ENCODE results near the gene FAM187B.
"Not testable (repeated sequence)": the region's sequence is repeated elsewhere in the genome, so short reads cannot be mapped to it uniquely, and the experiment has no call there.

FAM187B gene

DNA sequence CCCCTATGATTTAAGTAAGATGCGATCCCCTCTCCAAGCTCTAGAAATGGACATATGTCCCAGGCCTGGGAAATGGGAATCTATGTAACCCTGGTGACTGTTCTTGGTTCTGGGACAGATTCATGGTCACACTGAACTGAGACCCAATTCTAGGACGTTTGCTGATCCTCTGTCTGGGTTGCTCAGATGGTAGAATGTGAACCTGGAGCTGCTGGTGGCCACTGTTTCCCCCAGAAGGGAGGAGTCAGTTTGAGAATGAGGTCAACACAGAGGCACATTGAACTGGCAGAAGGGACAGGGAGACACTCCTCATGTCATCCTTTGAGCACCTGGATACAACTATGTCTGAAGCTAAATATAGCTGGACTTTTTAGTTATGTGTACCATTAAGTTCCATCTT is 29.1 kb downstream of the FAM187B start:
- H3K27ac Mint-ChIP-seq, result no peak overlapping the region
- H3K36me3 Mint-ChIP-seq (ENCODE audit: low read depth), result no peaks in the 10 kb centered on the region
- H3K4me3 Mint-ChIP-seq, result no peak overlapping the region
- peaks cover 48% of the 10 kb centered on the region for H3K4me1 Mint-ChIP-seq (ENCODE audit: low read depth)
- H3K9me3 Mint-ChIP-seq, result no peaks in the 10 kb centered on the region
- DNase-seq, result no peak
- H3K27me3 Mint-ChIP-seq, result no peaks in the 10 kb centered on the region

DNA sequence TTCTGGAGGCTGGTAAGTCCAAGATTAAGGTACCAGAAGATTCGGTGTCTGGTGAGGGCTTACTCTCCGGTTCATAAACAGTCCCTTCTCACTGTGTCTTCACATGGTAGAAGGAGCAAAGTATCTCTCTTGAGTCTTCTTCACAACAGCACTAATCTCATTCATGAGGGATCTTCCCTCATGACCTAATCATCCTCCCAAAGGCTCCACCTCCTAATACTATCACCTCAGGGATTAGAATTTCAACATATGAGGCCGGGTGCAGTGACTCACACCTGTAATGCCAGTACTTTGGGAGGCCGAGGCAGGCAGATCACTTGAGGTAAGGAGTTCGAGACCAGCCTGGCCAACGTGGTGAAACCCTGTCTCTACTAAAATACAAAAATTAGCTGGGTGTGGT is 31.7 kb downstream of the FAM187B start:
- not testable (repeated sequence) for DNase-seq

DNA sequence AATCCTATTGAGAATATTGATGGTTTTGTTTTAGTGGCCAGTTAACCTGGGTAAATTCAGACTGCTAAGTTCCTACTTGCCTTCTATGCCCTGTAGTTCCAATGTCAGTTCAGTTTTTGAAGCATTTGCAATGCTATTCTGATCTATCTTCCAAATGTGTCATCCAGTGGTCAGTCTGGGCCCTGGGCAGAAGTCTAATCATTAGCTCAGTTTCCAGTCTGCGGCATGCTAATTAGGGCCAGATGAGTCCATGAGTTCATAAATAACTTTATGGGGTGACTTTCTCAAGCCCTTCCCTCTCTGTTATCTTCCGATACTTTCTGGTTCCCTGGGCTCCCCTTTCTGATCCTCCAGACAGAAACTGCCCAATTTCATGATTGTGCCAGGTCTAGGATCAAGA is 32.7 kb downstream of the FAM187B start:
- H3K4me3 Mint-ChIP-seq, result no peak overlapping the region
- no peak overlapping the region for H3K27ac Mint-ChIP-seq
- H3K36me3 Mint-ChIP-seq (ENCODE audit: low read depth), result no peaks in the 10 kb centered on the region
- peaks cover 22% of the 10 kb centered on the region for H3K4me1 Mint-ChIP-seq (ENCODE audit: low read depth)
- H3K9me3 Mint-ChIP-seq, result no peaks in the 10 kb centered on the region
- DNase-seq, result no peak
- H3K27me3 Mint-ChIP-seq, result no peaks in the 10 kb centered on the region

More for the DNA sequence above, 31.7 kb downstream of the FAM187B start:
- H3K36me3 Mint-ChIP-seq (ENCODE audit: low read depth); H3K27me3 Mint-ChIP-seq; H3K27ac Mint-ChIP-seq; H3K4me3 Mint-ChIP-seq; H3K9me3 Mint-ChIP-seq: not testable (repeated sequence)
- peaks cover 32% of the 10 kb centered on the region for H3K4me1 Mint-ChIP-seq (ENCODE audit: low read depth)

DNA sequence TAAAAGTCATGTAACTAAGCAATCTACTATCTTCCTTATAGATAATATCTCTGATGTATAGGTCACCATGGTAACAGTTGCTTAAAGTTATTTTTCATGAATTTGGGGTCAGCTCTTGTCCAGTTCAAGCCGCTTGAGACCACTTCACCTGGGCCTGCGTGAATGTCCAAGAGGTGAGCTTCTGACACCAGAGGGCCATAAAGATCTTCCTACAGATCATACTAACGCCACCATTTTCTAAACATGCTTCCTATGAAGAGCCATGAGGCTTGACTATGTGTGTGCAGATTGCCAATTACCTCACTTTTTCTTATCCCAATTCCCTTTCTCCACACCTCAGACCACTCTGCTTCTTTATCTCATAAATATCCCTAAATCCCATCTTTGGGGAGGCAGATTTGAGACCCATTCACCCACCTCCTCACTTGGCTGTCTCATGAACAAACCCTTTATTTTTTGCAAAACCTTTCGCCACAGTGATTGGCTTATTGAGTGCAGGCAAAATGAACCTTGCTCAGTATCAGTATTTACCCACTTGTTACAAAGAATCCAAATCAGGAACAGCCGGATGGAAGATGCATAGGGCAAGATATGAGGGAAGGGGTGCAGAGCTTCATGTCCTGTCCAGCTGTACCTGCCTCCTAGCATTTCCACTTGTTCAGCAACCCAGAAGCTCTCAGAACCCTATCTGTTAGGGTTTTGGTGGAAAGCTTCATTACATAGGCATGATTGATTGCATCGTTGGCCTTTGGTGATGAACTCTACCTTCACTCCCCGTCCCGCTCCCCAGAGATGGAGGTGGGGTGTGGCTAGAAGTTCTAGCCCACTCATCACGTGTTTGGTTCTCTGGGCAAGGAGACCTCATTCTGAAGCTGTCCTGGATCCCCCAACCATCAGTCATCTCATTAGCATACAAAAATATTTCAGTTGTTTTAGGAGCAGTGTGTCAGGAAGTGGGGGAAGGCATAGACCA is 34.2 kb downstream of the FAM187B start:
- H3K9me3 Mint-ChIP-seq, result no peaks in the 10 kb centered on the region
- no peaks in the 10 kb centered on the region for H3K27me3 Mint-ChIP-seq
- H3K4me3 Mint-ChIP-seq, result no peak overlapping the region
- DNase-seq, result no peak
- peaks cover 16% of the 10 kb centered on the region for H3K4me1 Mint-ChIP-seq (ENCODE audit: low read depth)
- H3K27ac Mint-ChIP-seq, result no peak overlapping the region
- no peaks in the 10 kb centered on the region for H3K36me3 Mint-ChIP-seq (ENCODE audit: low read depth)

DNA sequence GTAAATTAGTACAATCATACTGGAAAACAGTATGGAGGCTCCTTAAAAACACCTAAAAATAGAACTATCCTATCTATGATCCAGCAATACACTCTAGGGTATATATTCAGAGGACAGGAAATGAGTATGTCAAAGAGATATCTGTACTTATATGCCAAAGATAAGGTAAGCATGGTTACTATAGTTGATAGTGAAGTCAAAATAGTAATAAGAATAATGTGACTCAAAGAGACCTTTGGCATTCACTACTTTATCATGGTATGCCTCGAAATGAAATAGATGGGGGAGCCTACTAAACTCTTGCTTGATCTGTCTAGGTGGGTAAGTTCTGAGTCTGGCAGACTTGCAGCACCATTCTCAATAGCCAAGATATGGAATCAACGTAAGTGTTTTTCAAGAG is 43.7 kb downstream of the FAM187B start:
- no peak for DNase-seq
- peaks cover 6% of the 10 kb centered on the region for H3K4me1 Mint-ChIP-seq (ENCODE audit: low read depth)
- H3K9me3 Mint-ChIP-seq, result peaks cover 11% of the 10 kb centered on the region
- no peak overlapping the region for H3K4me3 Mint-ChIP-seq
- no peaks in the 10 kb centered on the region for H3K27me3 Mint-ChIP-seq
- H3K27ac Mint-ChIP-seq, result no peak overlapping the region
- H3K36me3 Mint-ChIP-seq (ENCODE audit: low read depth), result no peaks in the 10 kb centered on the region

DNA sequence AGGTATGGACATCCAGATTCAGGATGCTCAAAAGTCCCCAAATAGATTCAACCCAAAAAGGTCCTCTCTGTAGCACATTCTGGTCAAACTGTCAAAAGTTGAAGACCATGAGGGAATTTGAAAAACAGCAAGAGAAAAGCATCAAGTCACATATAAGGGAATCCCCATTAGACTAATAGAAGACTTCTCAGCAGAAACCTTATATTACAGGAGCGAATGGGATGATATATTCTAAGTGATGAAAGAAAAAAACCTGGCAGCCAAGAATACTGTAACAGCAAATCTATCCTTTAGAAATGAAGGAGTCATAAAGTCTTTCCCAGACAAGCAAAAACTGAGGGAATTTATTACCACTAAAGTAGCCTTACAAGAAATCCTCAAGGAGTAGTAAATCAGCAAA is 44.3 kb downstream of the FAM187B start:
- H3K4me3 Mint-ChIP-seq, result no peak overlapping the region
- no peaks in the 10 kb centered on the region for H3K36me3 Mint-ChIP-seq (ENCODE audit: low read depth)
- no peak for DNase-seq
- H3K4me1 Mint-ChIP-seq (ENCODE audit: low read depth), result peaks cover 11% of the 10 kb centered on the region
- H3K27me3 Mint-ChIP-seq, result no peaks in the 10 kb centered on the region
- H3K27ac Mint-ChIP-seq, result no peak overlapping the region
- peaks cover 11% of the 10 kb centered on the region for H3K9me3 Mint-ChIP-seq

DNA sequence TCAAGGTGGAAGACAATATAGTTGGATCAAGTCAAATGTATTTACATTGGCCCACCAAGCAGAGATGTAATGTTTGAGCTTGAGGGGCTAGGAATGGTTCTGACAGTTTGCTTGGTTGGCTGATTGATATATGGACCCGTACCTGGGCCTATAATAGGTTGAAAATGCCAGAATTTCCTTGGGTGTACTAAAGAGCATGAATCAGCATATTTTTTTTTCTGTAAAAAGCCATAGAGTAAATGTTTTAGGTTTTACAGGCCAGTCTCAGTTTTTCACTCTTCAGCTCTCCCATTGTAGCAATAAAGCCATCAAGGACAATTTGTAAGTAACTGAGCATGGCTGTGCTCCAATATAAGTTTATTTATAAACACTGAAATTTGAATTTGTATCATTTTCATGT is 47.2 kb downstream of the FAM187B start:
- DNase-seq, result no peak
- no peaks in the 10 kb centered on the region for H3K36me3 Mint-ChIP-seq (ENCODE audit: low read depth)
- H3K4me3 Mint-ChIP-seq, result no peak overlapping the region
- H3K27me3 Mint-ChIP-seq, result no peaks in the 10 kb centered on the region
- H3K4me1 Mint-ChIP-seq (ENCODE audit: low read depth), result peaks cover 22% of the 10 kb centered on the region
- peaks cover 17% of the 10 kb centered on the region for H3K9me3 Mint-ChIP-seq
- no peak overlapping the region for H3K27ac Mint-ChIP-seq

DNA sequence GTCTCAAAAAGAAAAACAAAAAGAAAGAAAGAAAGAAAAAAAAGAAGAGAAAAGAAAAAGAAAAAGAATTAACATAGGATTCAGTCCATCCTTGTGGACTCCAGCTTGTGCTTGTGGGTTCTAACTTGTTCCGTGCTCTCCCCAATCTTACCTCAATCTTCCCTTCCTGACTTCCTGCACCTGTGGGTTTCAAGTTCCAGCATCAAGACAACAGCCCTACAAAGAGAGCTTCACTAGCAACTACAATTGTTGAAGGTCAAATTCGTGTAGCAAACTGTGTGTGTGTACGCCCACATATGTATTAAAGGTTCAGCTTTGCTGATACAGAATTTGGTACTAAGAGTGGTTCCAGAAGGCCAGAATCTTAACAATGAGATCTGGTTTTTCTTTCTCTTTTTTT is 48.7 kb downstream of the FAM187B start:
- Mint-ChIP-seq H3K36me3 (ENCODE audit: low read depth) (no peaks in the 10 kb centered on the region), H3K4me3 (no peak overlapping the region), H3K27ac (no peak overlapping the region), H3K9me3 (peaks cover 13% of the 10 kb centered on the region), H3K27me3 (no peaks in the 10 kb centered on the region), H3K4me1 (ENCODE audit: low read depth) (peaks cover 29% of the 10 kb centered on the region)
- DNase-seq, result no peak

DNA sequence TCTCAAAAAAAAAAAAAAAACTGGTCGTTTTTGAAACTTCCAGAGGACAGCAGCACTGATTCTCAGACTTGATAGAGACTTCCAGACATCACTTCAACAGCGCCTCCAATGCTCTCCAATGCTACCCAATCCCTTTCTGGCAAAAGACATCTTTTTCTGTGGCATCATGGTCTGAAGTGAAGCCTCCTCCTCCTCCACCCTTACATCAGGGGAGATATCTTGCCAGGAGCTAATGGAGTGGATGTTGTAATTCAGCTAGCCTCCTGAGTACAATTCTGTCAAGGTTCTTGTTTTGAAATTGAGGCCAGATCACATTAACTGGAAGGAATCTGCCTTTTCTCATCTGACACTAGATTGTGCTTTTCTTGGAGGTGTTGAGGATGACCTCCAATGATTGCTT is 49.8 kb downstream of the FAM187B start:
- Mint-ChIP-seq H3K4me3 (no peak overlapping the region), H3K27me3 (no peaks in the 10 kb centered on the region), H3K27ac (no peak overlapping the region), H3K9me3 (peaks cover 6% of the 10 kb centered on the region), H3K4me1 (ENCODE audit: low read depth) (peaks cover 29% of the 10 kb centered on the region), H3K36me3 (ENCODE audit: low read depth) (peaks cover 2% of the 10 kb centered on the region)
- DNase-seq, result no peak

DNA sequence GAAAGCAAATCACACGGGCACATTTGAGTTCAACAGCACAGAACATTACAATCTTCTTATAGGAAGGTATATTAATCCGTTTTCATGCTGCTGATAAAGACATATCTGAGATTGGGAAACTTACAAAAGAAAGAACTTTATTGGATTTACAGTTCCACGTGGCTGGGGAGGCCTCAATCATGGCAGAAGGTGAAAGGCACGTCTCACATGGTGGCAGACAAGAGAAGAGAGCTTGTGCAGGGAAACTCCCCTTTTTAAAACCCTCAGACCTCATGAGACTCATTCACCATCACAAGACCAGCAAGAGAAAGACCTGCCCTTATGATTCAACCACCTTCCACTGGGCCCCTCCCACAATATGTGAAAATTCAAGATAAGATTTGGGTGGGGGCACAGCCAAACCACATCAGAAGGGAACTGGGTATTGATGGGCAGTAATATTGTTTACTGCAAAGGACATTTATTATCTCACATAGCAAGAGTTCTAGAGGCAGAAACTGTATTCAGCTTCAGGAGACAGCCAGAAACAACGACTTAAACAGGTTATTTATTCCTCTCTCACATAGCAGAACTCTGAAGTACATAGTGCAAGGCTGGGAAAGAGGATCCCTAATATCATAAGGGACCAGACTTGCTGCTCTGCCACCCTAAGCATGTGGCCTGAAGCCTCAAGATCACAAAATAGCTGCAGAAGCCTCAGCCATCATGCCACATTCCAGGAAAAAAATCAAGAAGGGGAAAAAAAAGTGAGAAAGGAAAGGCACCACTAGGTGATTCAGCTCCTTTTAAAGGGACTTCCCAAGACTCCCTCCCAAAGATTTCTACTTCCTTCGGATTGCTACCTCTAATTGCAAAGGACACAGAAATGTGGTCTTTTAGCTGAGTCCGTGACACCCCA is 50.9 kb downstream of the FAM187B start:
- Mint-ChIP-seq H3K4me1 (ENCODE audit: low read depth) (peaks cover 31% of the 10 kb centered on the region), H3K9me3 (peaks cover 6% of the 10 kb centered on the region), H3K27me3 (no peaks in the 10 kb centered on the region), H3K36me3 (ENCODE audit: low read depth) (peaks cover 10% of the 10 kb centered on the region), H3K27ac (no peak overlapping the region), H3K4me3 (no peak overlapping the region)
- no peak for DNase-seq

DNA sequence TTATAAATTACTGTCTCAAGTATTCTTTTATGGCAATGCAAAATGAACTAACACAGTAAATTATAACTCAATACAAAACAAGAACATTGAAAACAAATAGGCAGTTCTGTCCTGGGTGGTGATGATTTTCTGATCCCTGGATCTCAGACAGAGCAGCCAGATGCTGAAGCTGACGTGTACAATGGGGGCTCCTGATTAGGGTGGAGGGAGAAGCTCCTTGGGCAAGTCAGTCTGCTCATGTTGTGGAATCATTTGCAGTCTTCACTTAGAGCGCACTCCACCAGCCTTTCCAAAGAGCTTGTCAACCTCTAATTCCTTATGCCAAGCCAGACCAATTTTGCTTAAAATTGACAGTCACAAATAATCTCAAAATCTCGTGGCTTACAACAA is 52.4 kb downstream of the FAM187B start:
- peaks cover 24% of the 10 kb centered on the region for H3K36me3 Mint-ChIP-seq (ENCODE audit: low read depth)
- peaks cover 35% of the 10 kb centered on the region for H3K4me1 Mint-ChIP-seq (ENCODE audit: low read depth)
- peaks cover 6% of the 10 kb centered on the region for H3K9me3 Mint-ChIP-seq
- peak overlapping the region; percentile 47 for H3K27ac Mint-ChIP-seq
- no peak overlapping the region for H3K4me3 Mint-ChIP-seq
- no peaks in the 10 kb centered on the region for H3K27me3 Mint-ChIP-seq
- DNase-seq, result no peak

Data from activated T-cell treated with anti-CD3 and anti-CD28 coated beads, Interleukin-2, amount 50 U/mL, for 24 hours (primary cell).